Measurements from ENCODE around the gene SPDEF.

SPDEF gene

GRCh38 chr6:34583461-34583860 lies 27.3 kb upstream of the SPDEF start:
- peak; percentile 12 for DNase-seq

- no peak for DNase-seq
Observed at GRCh38 chr6:34581561-34581920, 25.4 kb upstream of the SPDEF start.

GRCh38 chr6:34580707-34581560 lies 24.8 kb upstream of the SPDEF start:
- no peak for DNase-seq

- no peak for DNase-seq
Observed at GRCh38 chr6:34578445-34579262, 22.5 kb upstream of the SPDEF start.

GRCh38 chr6:34576286-34576955 lies 20.3 kb upstream of the SPDEF start:
- DNase-seq = no peak

GRCh38 chr6:34575326-34575725 lies 19.2 kb upstream of the SPDEF start:
- DNase-seq = no peak

- no peak for DNase-seq
Observed at GRCh38 chr6:34574647-34575293, 18.6 kb upstream of the SPDEF start.

- no peak for DNase-seq
Observed at GRCh38 chr6:34573567-34574183, 17.5 kb upstream of the SPDEF start.

GRCh38 chr6:34572585-34572984 lies 16.5 kb upstream of the SPDEF start:
- no peak for DNase-seq

- DNase-seq = no peak
Observed at GRCh38 chr6:34572021-34572420, 15.9 kb upstream of the SPDEF start.

- DNase-seq = no peak
Observed at GRCh38 chr6:34571388-34571787, 15.3 kb upstream of the SPDEF start.

- DNase-seq = no peak
Observed at GRCh38 chr6:34570066-34570833, 14.1 kb upstream of the SPDEF start.

GRCh38 chr6:34569361-34569973 lies 13.3 kb upstream of the SPDEF start:
- no peak for DNase-seq

GRCh38 chr6:34568341-34569201 lies 12.4 kb upstream of the SPDEF start:
- DNase-seq = no peak

GRCh38 chr6:34566830-34567546 lies 10.9 kb upstream of the SPDEF start:
- DNase-seq = no peak

GRCh38 chr6:34565722-34566137 lies 9.6 kb upstream of the SPDEF start:
- DNase-seq = no peak

GRCh38 chr6:34564181-34564580 lies 8.1 kb upstream of the SPDEF start:
- DNase-seq = no peak

GRCh38 chr6:34563513-34563870 lies 7.4 kb upstream of the SPDEF start:
- no peak for DNase-seq

GRCh38 chr6:34562861-34563512 lies 6.9 kb upstream of the SPDEF start:
- no peak for DNase-seq
